Left lobe of liver (tissue), 2 donors: ENCODE measurements around the gene KCNE4. TPM values are rescaled to one million over a fixed set of nuclear protein-coding genes. Genes with fewer than 3 reads are reported as not detected.

Experiments
- ATAC-seq: fragments of 200-7000 bp; cut with Tn5 transposase; one replicate; pipeline ENCODE4 v1.9.1; 2020; ENCODE audit warnings: mild to moderate bottlenecking, moderate library complexity
- DNase-seq: peaks from one replicate; pipeline ENCODE4 v3.0.0-alpha.2; 2020; ENCODE audit warnings: low spot score
- total RNA-seq: library from RNA; stranded (reverse); gene quantifications from one replicate; pipeline ENCODE4 v1.2.1, GENCODE V29; 2021
- donor health status: DM: no; HTN: no; CAD: no; lungs with moderate emphysema.
- donor health status: DM: no; HTN: yes; CAD: no.

The KCNE4 gene, protein sequence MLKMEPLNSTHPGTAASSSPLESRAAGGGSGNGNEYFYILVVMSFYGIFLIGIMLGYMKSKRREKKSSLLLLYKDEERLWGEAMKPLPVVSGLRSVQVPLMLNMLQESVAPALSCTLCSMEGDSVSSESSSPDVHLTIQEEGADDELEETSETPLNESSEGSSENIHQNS
- 1.2 TPM for total RNA-seq

GRCh38 chr2:223051693-223052289 is at the start of gene KCNE4:
Gene KCNE4 (plus strand): TSS chr2:223052190. CDS start chr2:223052831, 641 bp downstream.
- DNase-seq: no peak
- ATAC-seq: peak; percentile 43

DNA sequence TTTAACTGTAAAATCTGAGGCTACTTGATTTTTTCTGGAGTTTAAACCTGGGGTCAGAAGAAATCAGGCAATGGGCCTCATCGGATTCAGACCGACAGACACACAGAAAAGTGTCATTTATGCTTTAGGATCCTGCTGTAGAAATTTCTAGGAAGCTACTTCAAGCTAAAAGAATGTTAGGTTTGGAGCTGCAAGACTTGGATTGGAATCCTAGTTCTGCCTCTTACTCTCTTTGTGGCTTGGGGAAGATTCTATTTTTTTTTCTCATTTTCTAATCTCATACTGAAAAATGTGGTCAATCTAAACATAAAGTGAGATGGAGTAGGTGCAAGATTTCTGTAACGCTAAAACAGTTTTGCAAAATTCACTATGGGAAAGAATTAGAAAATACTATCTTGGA is 48.8 kb upstream of the KCNE4 start:
- DNase-seq (no peak), ATAC-seq (no peak)

- ATAC-seq (no peak), DNase-seq (no peak)
Measured at GRCh38 chr2:223005496-223005895, 46.5 kb upstream of the KCNE4 start.

DNA sequence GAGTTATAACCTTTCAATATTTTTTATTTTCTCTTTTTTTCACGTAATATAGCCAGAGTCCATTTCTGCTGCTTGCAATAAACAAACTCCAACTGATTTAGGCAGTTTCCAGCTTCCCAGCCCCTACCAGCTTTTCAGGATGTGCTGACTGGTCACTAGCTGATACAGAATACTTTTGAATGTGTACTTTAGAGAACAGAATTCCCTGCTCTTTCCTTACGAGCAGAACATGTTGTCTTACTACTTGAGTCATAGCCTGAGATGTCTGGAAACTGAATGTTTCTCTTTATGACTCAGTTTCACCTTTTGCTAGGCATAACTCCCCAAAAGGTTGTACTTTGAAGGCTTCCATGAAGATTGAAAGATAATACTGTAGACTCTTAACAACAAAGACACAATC is 44.5 kb upstream of the KCNE4 start:
- DNase-seq: no peak

GRCh38 chr2:223008162-223008561 is 43.8 kb upstream of the KCNE4 start:
- DNase-seq (no peak), ATAC-seq (no peak)

More for the DNA sequence above, 44.5 kb upstream of the KCNE4 start:
- no peak for ATAC-seq

- ATAC-seq: no peak
- DNase-seq: no peak
Measured at GRCh38 chr2:223008956-223009355, 43.0 kb upstream of the KCNE4 start.

- ATAC-seq (no peak), DNase-seq (no peak)
Measured at GRCh38 chr2:223010641-223011040, 41.3 kb upstream of the KCNE4 start.

- no peak for DNase-seq
- ATAC-seq: no peak
Measured at GRCh38 chr2:223012291-223012690, 39.7 kb upstream of the KCNE4 start.

- no peak for ATAC-seq
- DNase-seq: no peak
Measured at GRCh38 chr2:223019390-223019930, 32.5 kb upstream of the KCNE4 start.

DNA sequence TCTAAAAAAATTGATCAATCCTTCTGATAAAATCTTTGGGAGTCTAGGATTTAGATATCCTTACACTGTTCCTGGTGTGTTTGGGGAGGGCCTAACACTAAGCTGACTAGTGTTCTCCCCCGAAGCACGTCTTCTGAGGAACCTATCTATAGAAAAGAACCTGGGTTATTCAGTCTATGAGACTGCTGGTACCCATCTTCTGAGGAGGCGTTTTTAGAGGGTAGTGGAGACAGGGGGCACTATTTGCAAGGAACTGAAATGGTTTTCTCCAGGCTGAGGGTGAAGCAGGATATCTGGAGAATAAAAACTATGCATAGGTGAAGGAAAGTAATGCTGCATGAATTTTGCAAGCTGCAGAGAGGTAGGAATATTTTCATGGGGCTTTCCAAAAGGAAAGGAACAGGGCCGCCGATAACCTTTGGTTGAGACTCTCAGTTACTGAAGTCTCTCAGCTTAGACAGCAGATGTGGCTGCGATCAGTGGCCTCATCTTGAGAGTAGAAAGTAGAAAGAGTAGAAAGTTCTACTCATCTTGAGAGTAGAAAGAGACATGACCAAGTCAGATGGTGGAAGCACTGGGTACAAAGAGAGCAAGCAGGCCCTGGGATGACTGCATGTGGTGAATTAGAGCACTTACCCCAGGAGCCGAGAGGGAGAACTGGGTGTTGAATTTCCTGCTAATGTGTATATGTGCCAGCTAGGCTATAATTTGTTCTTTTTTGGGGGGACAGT is 31.8 kb upstream of the KCNE4 start:
- ATAC-seq (no peak), DNase-seq (no peak)

- ATAC-seq (no peak), DNase-seq (no peak)
Measured at GRCh38 chr2:223020971-223021675, 30.9 kb upstream of the KCNE4 start.

GRCh38 chr2:223026357-223027110 is 25.5 kb upstream of the KCNE4 start:
- no peak for ATAC-seq

GRCh38 chr2:223027442-223027841 is 24.5 kb upstream of the KCNE4 start:
- DNase-seq (no peak), ATAC-seq (no peak)

More at GRCh38 chr2:223026357-223027110, 25.5 kb upstream of the KCNE4 start:
- no peak for DNase-seq

DNA sequence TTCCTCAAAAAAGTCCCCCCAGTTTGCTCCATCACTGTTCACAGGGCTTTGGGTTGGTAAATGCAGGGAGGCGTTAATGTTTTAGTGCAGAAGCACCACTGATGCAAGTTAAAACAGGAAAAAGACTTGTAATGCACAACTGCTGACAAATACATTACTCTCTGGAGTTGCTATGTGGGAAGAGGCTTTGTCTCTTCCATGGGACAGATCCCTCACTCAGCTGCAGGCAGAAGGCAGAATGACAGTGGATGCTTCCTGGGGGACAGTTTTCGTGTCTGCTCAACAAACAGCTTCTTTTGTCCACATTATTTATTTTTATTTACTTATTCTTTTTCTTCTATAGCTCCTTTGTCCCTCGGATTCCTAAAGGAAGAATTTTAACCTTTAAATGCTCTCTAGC is 22.7 kb upstream of the KCNE4 start:
- ATAC-seq (no peak), DNase-seq (no peak)

DNA sequence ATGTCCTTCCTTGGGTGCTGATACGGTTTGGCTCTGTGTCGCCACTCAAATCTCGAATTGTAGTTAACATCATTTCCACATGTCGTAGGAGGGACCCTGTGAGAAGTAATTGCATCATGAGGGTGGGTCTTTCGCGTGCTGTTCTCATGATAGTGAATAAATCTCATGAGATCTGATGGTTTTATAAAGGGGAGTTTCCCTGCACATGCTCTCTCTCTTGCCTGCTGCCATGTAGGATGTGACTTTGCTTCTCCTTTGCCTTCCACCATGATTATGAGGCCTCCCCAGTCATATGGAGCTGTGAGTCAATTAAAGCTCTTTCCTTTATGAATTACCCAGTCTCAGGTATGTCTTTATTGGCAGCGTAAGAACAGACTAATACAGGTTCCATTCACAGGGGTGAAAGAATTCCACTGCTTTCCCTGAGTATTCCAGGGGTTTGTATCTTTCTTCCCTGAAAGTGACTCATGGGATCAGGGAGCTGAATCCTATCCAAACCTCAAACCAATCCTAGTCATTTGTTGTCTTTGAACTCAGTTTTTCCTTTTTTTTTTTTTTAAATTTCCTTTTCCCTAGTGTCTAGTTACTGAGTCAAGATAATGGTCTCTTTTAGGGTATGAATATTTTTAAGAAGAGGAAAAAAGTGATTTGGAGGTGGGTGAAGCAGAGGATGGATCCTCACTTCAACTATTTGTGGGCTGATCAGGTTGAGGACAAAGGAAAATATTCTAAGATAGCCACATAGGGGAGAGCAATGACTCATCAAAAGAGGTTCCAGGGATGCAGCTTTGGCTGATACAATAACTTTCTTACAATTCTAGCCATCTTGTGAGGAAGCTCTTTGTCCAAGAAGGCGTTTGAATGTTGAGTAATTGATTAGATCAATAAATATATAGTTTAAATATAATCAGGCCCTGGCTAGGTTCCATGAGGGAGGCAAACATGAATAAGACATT is 19.5 kb upstream of the KCNE4 start:
- DNase-seq (no peak), ATAC-seq (no peak)

DNA sequence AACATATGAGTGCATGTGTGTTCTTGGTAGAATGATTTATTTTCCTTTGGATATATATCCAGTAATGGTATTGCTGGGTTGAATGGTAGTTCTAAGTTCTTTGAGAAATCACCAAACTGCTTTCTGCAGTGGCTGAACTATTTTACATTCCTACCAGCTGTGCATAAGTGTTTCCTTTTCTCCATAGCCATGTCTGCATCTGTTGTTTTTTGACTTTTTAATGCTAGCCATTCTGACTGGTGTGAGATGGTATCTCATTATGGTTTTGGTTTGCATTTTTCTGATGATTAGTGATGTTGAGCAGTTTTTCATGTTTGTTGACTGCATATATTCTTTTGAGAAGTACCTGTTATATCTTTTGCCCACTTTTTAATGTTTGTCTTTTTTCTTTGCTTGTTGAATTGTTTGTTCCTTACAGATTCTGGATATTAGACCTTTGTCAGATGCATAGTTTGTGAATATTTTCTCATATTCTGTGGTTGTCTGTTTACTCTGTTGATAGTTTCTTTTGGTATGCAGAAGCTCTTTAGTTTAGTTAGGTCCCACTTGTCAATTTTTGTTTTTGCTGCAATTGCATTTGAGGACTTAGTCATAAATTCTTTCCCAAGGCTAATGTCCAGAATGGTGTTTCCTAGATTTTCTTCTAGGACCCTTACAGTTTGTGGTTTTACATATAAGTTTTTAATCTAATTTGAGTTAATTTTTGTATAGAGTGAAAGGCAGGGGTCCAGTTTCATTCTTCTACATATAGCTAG is 17.6 kb upstream of the KCNE4 start:
- DNase-seq (no peak), ATAC-seq (no peak)

- DNase-seq (no peak), ATAC-seq (no peak)
Measured at GRCh38 chr2:223036790-223037444, 15.1 kb upstream of the KCNE4 start.

DNA sequence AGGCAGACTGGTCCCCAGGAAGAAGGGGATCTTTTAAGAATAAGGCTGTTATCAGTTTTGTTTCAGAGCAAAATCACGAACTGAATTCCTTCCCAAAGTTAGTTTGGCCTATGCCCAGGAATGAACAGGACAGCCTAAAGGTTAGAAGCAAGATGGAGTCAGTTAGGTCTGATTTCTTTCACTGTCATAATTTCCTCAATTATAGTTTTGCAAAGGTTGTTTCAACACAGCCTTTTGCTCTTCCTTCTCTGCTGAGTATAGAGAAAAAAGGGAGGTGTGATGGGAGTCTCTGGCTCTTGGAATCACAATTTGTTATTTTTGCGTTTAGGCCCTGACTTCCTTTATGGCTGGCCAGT is 14.6 kb upstream of the KCNE4 start:
- DNase-seq (no peak), ATAC-seq (no peak)
